ENCODE measurements around the gene DYNC1I2.

Gene DYNC1I2

DNA sequence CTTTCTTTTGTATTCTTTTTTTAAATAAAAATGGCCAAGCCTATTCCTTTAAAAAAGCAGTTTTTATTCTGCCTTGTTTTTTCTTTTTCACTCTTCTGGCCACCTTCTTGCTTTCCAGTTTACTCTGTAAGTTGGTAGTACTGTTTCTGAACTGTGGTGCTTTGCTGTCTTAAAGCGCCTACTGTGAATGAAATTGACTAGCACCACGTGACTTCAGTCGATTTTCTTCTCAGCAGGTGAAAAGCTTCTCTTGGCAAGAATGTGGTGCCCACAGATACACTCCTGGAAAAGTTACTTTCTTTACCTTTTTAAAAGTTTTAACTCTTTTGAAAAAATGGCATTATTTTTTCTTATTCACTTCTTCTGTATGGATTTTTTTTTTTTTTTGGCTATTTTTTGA is 32.4 kb downstream of the DYNC1I2 start:
- Histone ChIP-seq H3K4me1 (ENCODE audit: control insufficient read depth, low read depth, low read length) (peaks cover 9% of the 10 kb centered on the region), H3K27ac (ENCODE audit: low read length) (no peak overlapping the region), H3K9ac (ENCODE audit: low read length) (no peak overlapping the region), H3K9me3 (ENCODE audit: control insufficient read depth, low read depth, low read length) (no peaks in the 10 kb centered on the region), H3K36me3 (ENCODE audit: control insufficient read depth, low read depth, low read length) (peaks cover 13% of the 10 kb centered on the region), H3K27me3 (ENCODE audit: control insufficient read depth, insufficient read depth, low read length) (no peaks in the 10 kb centered on the region), H3K4me3 (ENCODE audit: low read length) (no peak overlapping the region)

GRCh38 chr2:171723716-171724683 is 36.7 kb downstream of the DYNC1I2 start:
- Histone ChIP-seq H3K9me3 (ENCODE audit: control insufficient read depth, low read depth, low read length) (no peaks in the 10 kb centered on the region), H3K9ac (ENCODE audit: low read length) (no peak overlapping the region), H3K36me3 (ENCODE audit: control insufficient read depth, low read depth, low read length) (peaks cover 25% of the 10 kb centered on the region), H3K27me3 (ENCODE audit: control insufficient read depth, insufficient read depth, low read length) (no peaks in the 10 kb centered on the region), H3K4me1 (ENCODE audit: control insufficient read depth, low read depth, low read length) (peaks cover 9% of the 10 kb centered on the region), H3K4me3 (ENCODE audit: low read length) (no peak overlapping the region), H3K27ac (ENCODE audit: low read length) (no peak overlapping the region)

DNA sequence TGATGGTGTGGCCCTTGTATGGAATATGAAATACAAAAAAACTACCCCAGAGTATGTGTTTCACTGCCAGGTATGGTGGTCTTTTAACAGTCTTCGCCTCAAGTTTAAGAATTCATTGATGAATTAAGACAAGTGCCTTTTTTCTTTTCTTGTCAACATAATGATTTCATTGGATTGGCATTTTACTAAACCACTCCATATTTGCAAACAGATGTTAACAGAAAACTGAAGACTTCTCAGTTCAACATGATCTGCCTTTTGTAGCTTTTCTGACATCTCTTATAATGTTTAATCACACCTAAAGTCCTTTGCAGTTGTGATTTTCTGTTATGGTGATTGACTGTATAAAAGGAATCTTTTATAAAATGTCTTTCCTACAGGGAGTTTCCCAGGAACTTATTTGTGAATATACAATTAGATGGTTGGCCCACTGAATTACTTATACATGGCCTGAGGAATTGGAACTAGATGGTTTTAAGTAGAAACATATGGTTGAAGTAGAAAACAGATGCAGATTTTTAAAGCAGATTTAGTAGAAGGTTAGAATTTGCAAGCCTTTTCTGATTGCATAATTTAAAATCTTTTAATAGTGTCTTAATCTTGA is 39.7 kb downstream of the DYNC1I2 start:
- Histone ChIP-seq H3K27ac (ENCODE audit: low read length) (no peak overlapping the region), H3K9ac (ENCODE audit: low read length) (no peak overlapping the region), H3K36me3 (ENCODE audit: control insufficient read depth, low read depth, low read length) (peaks cover 44% of the 10 kb centered on the region), H3K9me3 (ENCODE audit: control insufficient read depth, low read depth, low read length) (no peaks in the 10 kb centered on the region), H3K4me1 (ENCODE audit: control insufficient read depth, low read depth, low read length) (peaks cover 9% of the 10 kb centered on the region), H3K27me3 (ENCODE audit: control insufficient read depth, insufficient read depth, low read length) (no peaks in the 10 kb centered on the region), H3K4me3 (ENCODE audit: low read length) (no peak overlapping the region)

DNA sequence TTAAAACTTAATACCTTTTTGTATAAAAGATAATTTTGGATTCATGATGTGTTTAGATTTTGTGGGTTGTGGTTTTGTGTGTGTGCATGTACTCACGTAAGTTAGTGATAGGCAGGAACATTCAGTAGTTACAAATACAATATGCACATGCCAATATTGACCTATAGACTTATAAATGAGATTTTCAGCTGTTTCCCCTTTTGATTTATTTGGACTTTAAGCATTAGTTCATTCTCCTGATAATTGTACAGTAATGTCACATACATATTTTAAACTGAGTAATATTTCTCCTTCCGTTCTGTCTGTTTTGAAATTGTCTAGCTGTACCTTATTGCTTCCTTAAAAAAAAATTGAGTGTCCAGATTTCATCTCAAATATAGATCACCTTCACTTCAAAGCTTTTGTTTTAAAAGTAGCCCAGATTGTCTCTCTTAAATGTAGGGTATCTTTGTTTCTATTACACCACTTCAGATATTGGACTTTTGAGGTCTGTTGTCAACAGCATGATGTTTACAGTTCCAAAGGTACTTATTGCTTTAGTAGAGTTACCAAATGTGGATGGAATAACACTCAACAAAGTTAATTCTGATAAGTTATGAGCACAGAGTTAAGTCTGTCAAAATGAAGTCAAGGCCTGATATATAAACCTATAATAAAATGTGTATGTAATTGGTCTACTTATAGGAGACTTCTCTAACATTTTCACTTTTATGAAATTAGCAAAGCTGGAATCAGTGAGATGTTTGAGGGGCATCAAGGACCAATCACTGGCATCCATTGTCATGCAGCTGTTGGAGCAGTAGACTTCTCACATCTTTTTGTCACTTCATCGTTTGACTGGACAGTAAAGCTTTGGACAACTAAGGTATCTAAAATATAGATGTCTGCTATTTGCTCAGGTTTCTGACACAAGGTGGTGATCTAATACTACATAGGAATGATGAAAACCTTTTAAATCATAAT is 42.0 kb downstream of the DYNC1I2 start:
- H3K36me3 ChIP-seq (ENCODE audit: control insufficient read depth, low read depth, low read length), result peaks cover 47% of the 10 kb centered on the region
- no peak overlapping the region for H3K27ac ChIP-seq (ENCODE audit: low read length)
- no peak overlapping the region for H3K9ac ChIP-seq (ENCODE audit: low read length)
- no peaks in the 10 kb centered on the region for H3K27me3 ChIP-seq (ENCODE audit: control insufficient read depth, insufficient read depth, low read length)
- no peaks in the 10 kb centered on the region for H3K9me3 ChIP-seq (ENCODE audit: control insufficient read depth, low read depth, low read length)
- H3K4me3 ChIP-seq (ENCODE audit: low read length), result no peak overlapping the region
- peaks cover 3% of the 10 kb centered on the region for H3K4me1 ChIP-seq (ENCODE audit: control insufficient read depth, low read depth, low read length)

DNA sequence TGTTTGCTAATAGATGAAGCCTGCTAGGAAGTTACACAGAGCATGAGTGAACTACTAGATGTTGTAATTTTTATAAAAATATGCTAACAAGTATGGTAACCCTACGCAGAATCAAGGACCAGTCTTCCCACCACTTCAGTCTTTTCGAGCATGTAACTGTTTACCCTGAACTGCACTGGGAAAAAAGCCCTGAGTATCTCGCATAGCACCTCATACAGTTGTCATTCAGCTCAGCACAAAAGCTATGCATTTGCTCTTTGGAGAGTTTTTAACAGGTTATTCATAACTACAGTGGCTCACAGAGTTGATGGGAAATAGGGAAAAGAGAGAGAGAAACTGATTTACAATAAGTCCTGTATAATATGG is 42.7 kb downstream of the DYNC1I2 start:
- H3K4me3 ChIP-seq (ENCODE audit: low read length), result no peak overlapping the region
- no peak overlapping the region for H3K9ac ChIP-seq (ENCODE audit: low read length)
- H3K4me1 ChIP-seq (ENCODE audit: control insufficient read depth, low read depth, low read length), result no peaks in the 10 kb centered on the region
- peaks cover 48% of the 10 kb centered on the region for H3K36me3 ChIP-seq (ENCODE audit: control insufficient read depth, low read depth, low read length)
- H3K9me3 ChIP-seq (ENCODE audit: control insufficient read depth, low read depth, low read length), result no peaks in the 10 kb centered on the region
- no peak overlapping the region for H3K27ac ChIP-seq (ENCODE audit: low read length)
- no peaks in the 10 kb centered on the region for H3K27me3 ChIP-seq (ENCODE audit: control insufficient read depth, insufficient read depth, low read length)

DNA sequence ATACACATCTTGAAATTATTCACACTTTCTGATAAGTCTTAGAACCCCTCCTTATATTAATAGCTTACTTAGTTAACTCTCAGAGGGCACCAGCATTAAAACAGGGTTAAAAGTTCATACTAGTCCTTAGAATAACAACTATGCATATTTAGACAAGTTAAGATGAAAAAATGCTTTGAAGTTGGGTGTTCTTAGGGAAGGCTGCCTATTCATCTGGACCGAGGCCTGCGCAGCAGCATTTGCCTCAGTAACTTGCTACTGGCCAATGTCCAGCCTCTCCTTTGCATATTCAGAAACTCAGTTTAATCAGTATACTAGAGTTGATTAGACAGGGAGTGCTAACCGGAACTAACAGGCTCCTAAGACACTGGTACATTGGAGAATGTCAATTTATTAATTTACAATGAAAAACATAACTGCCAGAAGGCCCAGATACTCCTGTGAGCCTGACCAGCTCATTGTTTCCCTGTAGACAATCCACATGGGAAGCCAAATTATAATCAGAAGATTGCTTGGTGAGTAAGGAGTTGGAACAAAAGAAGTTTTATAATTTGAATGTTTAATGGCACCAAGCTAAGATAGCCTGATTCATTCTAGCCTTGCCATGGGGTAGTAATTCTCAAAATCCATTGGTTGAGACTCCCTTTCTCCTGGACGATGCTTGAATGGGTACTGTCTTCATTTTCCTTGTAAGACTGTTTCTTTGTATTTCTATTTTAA is 48.9 kb downstream of the DYNC1I2 start:
- H3K36me3 ChIP-seq (ENCODE audit: control insufficient read depth, low read depth, low read length), result peaks cover 27% of the 10 kb centered on the region
- no peaks in the 10 kb centered on the region for H3K9me3 ChIP-seq (ENCODE audit: control insufficient read depth, low read depth, low read length)
- H3K9ac ChIP-seq (ENCODE audit: low read length), result no peak overlapping the region
- H3K27me3 ChIP-seq (ENCODE audit: control insufficient read depth, insufficient read depth, low read length), result no peaks in the 10 kb centered on the region
- no peak overlapping the region for H3K4me3 ChIP-seq (ENCODE audit: low read length)
- H3K4me1 ChIP-seq (ENCODE audit: control insufficient read depth, low read depth, low read length), result no peaks in the 10 kb centered on the region
- H3K27ac ChIP-seq (ENCODE audit: low read length), result no peak overlapping the region

DNA sequence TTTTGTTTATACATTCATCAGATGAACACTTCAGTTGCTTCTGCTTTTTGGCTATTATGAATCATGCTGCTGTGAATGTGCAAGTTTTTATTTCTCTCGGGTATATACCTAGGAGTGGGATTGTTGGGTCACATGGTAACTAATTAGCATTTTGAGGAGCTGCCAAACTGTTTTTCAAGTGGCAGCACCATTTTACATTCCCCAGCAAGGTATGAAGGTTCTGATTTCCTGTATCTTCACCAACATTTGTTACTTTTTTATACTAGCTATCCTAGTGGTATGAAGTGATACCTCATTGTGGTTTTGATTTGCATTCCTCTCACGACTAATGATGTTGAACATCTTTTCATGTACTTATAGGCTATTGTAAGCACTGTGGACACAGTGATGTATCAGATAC is 53.9 kb downstream of the DYNC1I2 start:
- Histone ChIP-seq H3K9me3 (ENCODE audit: control insufficient read depth, low read depth, low read length) (no peaks in the 10 kb centered on the region), H3K27me3 (ENCODE audit: control insufficient read depth, insufficient read depth, low read length) (no peaks in the 10 kb centered on the region), H3K9ac (ENCODE audit: low read length) (no peak overlapping the region), H3K4me3 (ENCODE audit: low read length) (no peak overlapping the region), H3K36me3 (ENCODE audit: control insufficient read depth, low read depth, low read length) (peaks cover 35% of the 10 kb centered on the region), H3K4me1 (ENCODE audit: control insufficient read depth, low read depth, low read length) (no peaks in the 10 kb centered on the region), H3K27ac (ENCODE audit: low read length) (no peak overlapping the region)

DNA sequence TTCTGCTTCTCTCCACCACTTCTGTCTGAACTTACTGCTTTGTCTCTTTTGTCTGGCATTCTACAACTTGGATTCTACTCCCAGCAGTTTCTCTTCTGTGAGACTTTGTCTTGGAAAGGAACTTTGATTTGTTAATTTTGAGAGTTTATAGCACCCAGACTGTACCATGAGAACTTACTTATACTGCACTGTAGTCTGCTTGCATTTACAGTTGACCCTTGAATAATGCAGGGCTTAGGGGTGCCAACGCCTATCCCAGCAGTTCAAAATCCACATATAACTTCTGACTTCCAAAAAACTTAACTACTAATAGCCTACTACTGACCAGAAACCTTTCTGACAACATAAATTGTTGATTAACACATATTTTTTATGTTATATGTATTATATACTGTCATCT is 55.5 kb downstream of the DYNC1I2 start:
- H3K4me3 ChIP-seq (ENCODE audit: low read length), result no peak overlapping the region
- H3K9me3 ChIP-seq (ENCODE audit: control insufficient read depth, low read depth, low read length), result no peaks in the 10 kb centered on the region
- H3K36me3 ChIP-seq (ENCODE audit: control insufficient read depth, low read depth, low read length), result peaks cover 32% of the 10 kb centered on the region
- H3K9ac ChIP-seq (ENCODE audit: low read length), result no peak overlapping the region
- no peak overlapping the region for H3K27ac ChIP-seq (ENCODE audit: low read length)
- no peaks in the 10 kb centered on the region for H3K27me3 ChIP-seq (ENCODE audit: control insufficient read depth, insufficient read depth, low read length)
- no peaks in the 10 kb centered on the region for H3K4me1 ChIP-seq (ENCODE audit: control insufficient read depth, low read depth, low read length)

GRCh38 chr2:171745141-171745540 is 57.9 kb downstream of the DYNC1I2 start:
- Histone ChIP-seq H3K4me1 (ENCODE audit: control insufficient read depth, low read depth, low read length) (no peaks in the 10 kb centered on the region), H3K27ac (ENCODE audit: low read length) (no peak overlapping the region), H3K4me3 (ENCODE audit: low read length) (no peak overlapping the region), H3K27me3 (ENCODE audit: control insufficient read depth, insufficient read depth, low read length) (no peaks in the 10 kb centered on the region), H3K36me3 (ENCODE audit: control insufficient read depth, low read depth, low read length) (peaks cover 34% of the 10 kb centered on the region), H3K9ac (ENCODE audit: low read length) (no peak overlapping the region), H3K9me3 (ENCODE audit: control insufficient read depth, low read depth, low read length) (no peaks in the 10 kb centered on the region)

GRCh38 chr2:171745806-171746205 is 58.5 kb downstream of the DYNC1I2 start:
- Histone ChIP-seq H3K36me3 (ENCODE audit: control insufficient read depth, low read depth, low read length) (peaks cover 36% of the 10 kb centered on the region), H3K27ac (ENCODE audit: low read length) (no peak overlapping the region), H3K9ac (ENCODE audit: low read length) (no peak overlapping the region)

DNA sequence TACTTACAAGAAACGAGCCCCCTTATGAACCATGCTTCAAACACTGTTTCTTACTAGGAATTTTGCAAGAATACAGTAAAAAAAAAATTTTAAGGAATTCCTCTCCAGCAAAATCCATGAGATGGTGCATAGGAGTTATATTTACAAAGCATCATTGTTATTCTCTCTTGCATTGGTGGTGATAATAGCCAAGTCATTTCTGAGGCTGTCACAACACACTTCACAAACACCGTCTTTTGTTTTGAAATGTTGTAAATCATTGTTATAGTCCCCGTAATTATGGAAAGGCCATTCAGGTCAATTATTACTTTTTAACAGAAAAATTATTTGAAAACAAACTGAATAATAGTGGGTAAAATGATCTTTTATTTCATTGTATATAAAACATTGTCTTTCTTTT is 60.1 kb downstream of the DYNC1I2 start:
- Histone ChIP-seq H3K27ac (ENCODE audit: low read length) (no peak overlapping the region), H3K4me1 (ENCODE audit: control insufficient read depth, low read depth, low read length) (no peaks in the 10 kb centered on the region), H3K9me3 (ENCODE audit: control insufficient read depth, low read depth, low read length) (no peaks in the 10 kb centered on the region), H3K9ac (ENCODE audit: low read length) (no peak overlapping the region), H3K27me3 (ENCODE audit: control insufficient read depth, insufficient read depth, low read length) (no peaks in the 10 kb centered on the region), H3K4me3 (ENCODE audit: low read length) (no peak overlapping the region), H3K36me3 (ENCODE audit: control insufficient read depth, low read depth, low read length) (peaks cover 40% of the 10 kb centered on the region)

More at GRCh38 chr2:171745806-171746205, 58.5 kb downstream of the DYNC1I2 start:
- no peak overlapping the region for H3K4me3 ChIP-seq (ENCODE audit: low read length)
- H3K9me3 ChIP-seq (ENCODE audit: control insufficient read depth, low read depth, low read length), result no peaks in the 10 kb centered on the region
- no peaks in the 10 kb centered on the region for H3K4me1 ChIP-seq (ENCODE audit: control insufficient read depth, low read depth, low read length)
- H3K27me3 ChIP-seq (ENCODE audit: control insufficient read depth, insufficient read depth, low read length), result no peaks in the 10 kb centered on the region
